Measurements from ENCODE around the gene PALM.

GRCh38 chr19:756236-756635, 47.5 kb downstream of the PALM start:
- TF ChIP-seq HDGF (IDR thresholded peaks at IDR 0.05; ENCODE audit: borderline replicate concordance) (no peak), TARDBP (IDR thresholded peaks at IDR 0.05) (no peak), NFRKB (IDR thresholded peaks at IDR 0.05) (no peak), FOXK2 (IDR thresholded peaks at IDR 0.05) (no peak), FOXM1 (IDR thresholded peaks at IDR 0.05; ENCODE audit: borderline replicate concordance) (no peak), CTBP1 (IDR thresholded peaks at IDR 0.05; ENCODE audit: borderline replicate concordance) (no peak), SP1 (IDR thresholded peaks at IDR 0.05) (no peak), ZNF384 (IDR thresholded peaks at IDR 0.05) (no peak), PKNOX1 (IDR thresholded peaks at IDR 0.05) (no peak), SUZ12 (IDR thresholded peaks at IDR 0.05) (no peak), ARNT (IDR thresholded peaks at IDR 0.05) (no peak), BHLHE40 (IDR thresholded peaks at IDR 0.05; ENCODE audit: borderline replicate concordance) (no peak)
